ENCODE results near the gene MYEOV. TPM values are rescaled to one million over a fixed set of nuclear protein-coding genes. Genes with fewer than 3 reads are reported as not detected.
A peak's percentile ranks its signal among the peaks of the same experiment; 100 is the strongest.

Gene MYEOV
- total and polyA plus RNA-seq, 9 of the 15 experiments (the other 6 are each of a cell fraction or from before 2014, with no cell fraction given) = 10.2 to 133 (median 32.2) TPM

GRCh38 chr11:69293819-69294505 lies at the start of gene MYEOV (continued):
- peak; percentile 22; the same call in 1 of the 2 replicates for TF ChIP-seq ZBTB40 (IDR thresholded peaks at IDR 0.05)
- no peak for TF ChIP-seq ZBTB40 (CRISPR knock-in tag; IDR thresholded peaks at IDR 0.05)
- peak; percentile 56; the same call in 1 of the 2 replicates for TF ChIP-seq ZEB2 (IDR thresholded peaks at IDR 0.05)
- TF ChIP-seq RAD21 (CRISPR knock-in tag; conservative IDR thresholded peaks at IDR 0.05 in 1 of 2, IDR thresholded peaks at IDR 0.05 in 1 of 2) = no peak
- TF ChIP-seq ZNF586 (CRISPR knock-in tag; conservative IDR thresholded peaks at IDR 0.05) = no peak
- TF ChIP-seq ZNF133 (CRISPR knock-in tag; IDR thresholded peaks at IDR 0.05) = no peak
- peak in 1 of 2 experiments; percentile 49; a peak in 1 of 4 replicates for TF ChIP-seq SIN3A (IDR thresholded peaks at IDR 0.05; ENCODE audit: borderline replicate concordance in 2 of 2, control insufficient read depth in 1 of 2, low read depth in 2 of 2, low read length in 2 of 2)
- 0 out of 2 replicates have a peak, but pooled peaks have one; percentile 26 for TF ChIP-seq HDGF (IDR thresholded peaks at IDR 0.05)
- TF ChIP-seq SIRT6 (IDR thresholded peaks at IDR 0.05; ENCODE audit: low read depth, low read length) = no peak
- TF ChIP-seq NFIC (IDR thresholded peaks at IDR 0.05) = peak; percentile 4; the same call in 1 of the 2 replicates
- TF ChIP-seq HDAC1 (IDR thresholded peaks at IDR 0.05) = peak in 1 of 2 experiments; percentile 42; a peak in 1 of 4 replicates
- TF ChIP-seq ZFX (CRISPR knock-in tag; IDR thresholded peaks at IDR 0.05) = peak; percentile 45
- TF ChIP-seq NR2C1 (IDR thresholded peaks at IDR 0.05) = no peak
- TF ChIP-seq NR2C1 (tag; IDR thresholded peaks at IDR 0.05) = no peak
- TF ChIP-seq CREM (IDR thresholded peaks at IDR 0.05; ENCODE audit: low read depth) = 0 out of 2 replicates have a peak, but pooled peaks have one; percentile 16
- peak; percentile 49 for TF ChIP-seq RBBP5 (IDR thresholded peaks at IDR 0.05; ENCODE audit: borderline replicate concordance, insufficient read depth, low read length, poor library complexity, severe bottlenecking)
- peak; percentile 78 for TF ChIP-seq POLR2A (conservative IDR thresholded peaks at IDR 0.05)
- peak; percentile 64 for TF ChIP-seq BRD9 (IDR thresholded peaks at IDR 0.05; ENCODE audit: low read depth, partially characterized antibody)
- TF ChIP-seq TARDBP (IDR thresholded peaks at IDR 0.05) = no peak
- peak; percentile 22; the same call in 1 of the 2 replicates for TF ChIP-seq CTBP1 (IDR thresholded peaks at IDR 0.05; ENCODE audit: borderline replicate concordance)
- peak; percentile 18; the same call in 1 of the 2 replicates for TF ChIP-seq JUND (IDR thresholded peaks at IDR 0.05; ENCODE audit: borderline replicate concordance, low read depth, low read length)
- no peak for TF ChIP-seq JUND (tag; IDR thresholded peaks at IDR 0.05; ENCODE audit: borderline replicate concordance, low read depth, low read length)

Measured in K562 (cell line).